ENCODE results near the gene OPHN1. TPM values are rescaled to one million over a fixed set of nuclear protein-coding genes. Genes with fewer than 3 reads are reported as not detected.

OPHN1 gene
- total and polyA plus RNA-seq, 7 donors, result 0.47 to 3.7 (median 2.4) TPM

DNA sequence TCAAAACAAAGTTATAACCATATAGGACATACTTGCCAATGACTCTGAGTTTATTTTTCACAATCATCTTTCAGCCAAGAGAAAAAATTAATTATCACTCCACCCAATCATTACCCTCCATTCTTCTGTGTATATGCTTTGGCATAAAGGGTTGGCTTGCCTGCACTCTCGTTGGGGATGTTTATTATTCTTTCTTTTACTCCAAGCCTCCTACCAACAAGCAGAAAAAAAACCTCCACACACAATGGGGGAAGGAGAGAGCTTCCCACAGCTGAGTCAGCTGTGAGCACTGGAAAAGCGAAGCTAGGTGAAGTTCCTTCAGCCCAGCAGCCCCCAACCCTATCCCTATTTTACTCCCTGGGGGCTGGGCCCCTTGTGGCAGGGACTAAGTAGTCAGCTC, 1.5 kb downstream of the OPHN1 start:
- H3K27me3 ChIP-seq (ENCODE audit: insufficient read depth in 3 of 3, low read length in 2 of 3), result peaks cover 0 to 17% (median 0%) of the 10 kb centered on the region in 3 donors
- H3K27ac ChIP-seq, result no peak overlapping the region
- H3K4me3 ChIP-seq, result peak overlapping the region; percentile 70
- 47 to 66% (median 54%) methylated on average over 2 of the region's 2 CpGs for WGBS, 3 donors
- H3K9me3 ChIP-seq, result no peaks in the 10 kb centered on the region
- H3K36me3 ChIP-seq (ENCODE audit: insufficient read depth in 1 of 2, low read depth in 1 of 2), result no peaks in the 10 kb centered on the region
- DNase-seq, result no peak
- no peak for ATAC-seq
- TF ChIP-seq CTCF (IDR thresholded peaks at IDR 0.05), result no peak
- peaks cover 7% of the 10 kb centered on the region for H3K4me1 ChIP-seq
- intact Hi-C loops (cut with DNase I), result no loop called here

- Histone ChIP-seq H3K4me1 (peaks cover 10% of the 10 kb centered on the region), H3K36me3 (ENCODE audit: insufficient read depth in 1 of 2, low read depth in 1 of 2) (no peaks in the 10 kb centered on the region), H3K4me3 (no peak overlapping the region), H3K27ac (no peak overlapping the region), H3K27me3 (ENCODE audit: insufficient read depth in 3 of 3, low read length in 2 of 3) (peaks cover 0 to 11% (median 0%) of the 10 kb centered on the region in 3 donors), H3K9me3 (no peaks in the 10 kb centered on the region)
- ATAC-seq, result no peak
- WGBS, 3 donors, result 62 to 85% (median 73%) methylated on average over 8 to 10 of the region's 10 CpGs
- DNase-seq, result no peak
- TF ChIP-seq CTCF (IDR thresholded peaks at IDR 0.05), result no peak
- intact Hi-C loops (cut with DNase I), result no loop called here
Measured at GRCh38 chrX:68429216-68429615, 4.1 kb downstream of the OPHN1 start.

- no peak for ATAC-seq
- no peak for DNase-seq
- no peak overlapping the region for H3K27ac ChIP-seq
- no peaks in the 10 kb centered on the region for H3K36me3 ChIP-seq (ENCODE audit: insufficient read depth in 1 of 2, low read depth in 1 of 2)
- H3K4me1 ChIP-seq, result peaks cover 10% of the 10 kb centered on the region
- H3K27me3 ChIP-seq (ENCODE audit: insufficient read depth in 3 of 3, low read length in 2 of 3), result peaks cover 0 to 5% (median 0%) of the 10 kb centered on the region in 3 donors
- WGBS, 3 donors, result 54 to 64% (median 60%) methylated on average over 3 of the region's 3 CpGs
- intact Hi-C loops (cut with DNase I), result no loop called here
- no peak overlapping the region for H3K4me3 ChIP-seq
- TF ChIP-seq CTCF (IDR thresholded peaks at IDR 0.05), result no peak
- no peaks in the 10 kb centered on the region for H3K9me3 ChIP-seq
Measured at GRCh38 chrX:68428431-68428830, 4.9 kb downstream of the OPHN1 start.

DNA sequence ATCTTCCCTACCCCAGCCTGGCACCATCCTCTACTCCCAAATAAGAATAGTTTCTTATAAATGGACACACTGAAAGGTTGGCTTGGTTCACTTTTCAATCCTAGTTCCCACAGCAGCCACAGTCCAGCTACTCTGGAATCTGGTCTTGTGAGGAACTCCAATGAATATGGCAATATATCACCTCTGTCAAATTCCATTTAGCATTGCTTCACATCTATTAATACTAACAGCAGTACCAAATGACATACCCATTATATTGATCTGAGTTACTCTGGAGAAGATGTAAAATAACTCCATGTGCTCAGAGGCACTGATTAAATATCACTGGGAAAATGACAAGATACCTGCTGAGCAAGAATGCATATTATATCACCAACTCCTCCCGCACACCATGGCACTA, 8.6 kb downstream of the OPHN1 start:
- H3K36me3 ChIP-seq (ENCODE audit: insufficient read depth in 1 of 2, low read depth in 1 of 2), result no peaks in the 10 kb centered on the region
- no peak overlapping the region for H3K27ac ChIP-seq
- no peaks in the 10 kb centered on the region for H3K9me3 ChIP-seq
- ATAC-seq, result no peak
- H3K4me3 ChIP-seq, result no peak overlapping the region
- 64 to 94% (median 76%) methylated on average over 1 of the region's 1 CpG for WGBS, 3 donors
- no peak for TF ChIP-seq CTCF (IDR thresholded peaks at IDR 0.05)
- no peak for DNase-seq
- H3K4me1 ChIP-seq, result peaks cover 6% of the 10 kb centered on the region
- intact Hi-C loops (cut with DNase I), result no loop called here
- H3K27me3 ChIP-seq (ENCODE audit: insufficient read depth in 3 of 3, low read length in 2 of 3), result no peaks in the 10 kb centered on the region

DNA sequence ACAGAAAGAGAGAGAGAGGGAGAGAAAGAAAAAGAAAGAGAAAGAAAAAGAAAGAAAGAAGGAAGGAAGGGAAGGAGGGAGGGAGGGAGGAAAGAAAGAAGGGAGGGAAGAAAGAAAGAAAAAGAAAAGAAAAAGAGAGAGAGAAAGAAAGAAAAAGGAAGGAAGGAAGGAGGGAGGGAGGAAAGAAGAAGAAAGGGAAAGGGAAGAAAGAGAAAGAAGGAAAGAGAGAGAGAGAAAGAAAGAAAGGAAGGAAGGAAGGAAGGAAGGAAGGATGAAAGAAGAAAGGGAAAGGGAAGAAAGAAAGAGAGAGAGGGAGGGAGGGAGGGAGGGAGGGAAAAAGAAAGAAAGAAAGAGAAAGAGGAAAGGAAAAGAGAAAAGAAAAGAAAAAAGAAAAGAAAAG, 10.8 kb downstream of the OPHN1 start:
- no peak for DNase-seq
- Histone ChIP-seq H3K4me1 (peaks cover 6% of the 10 kb centered on the region), H3K27ac (no peak overlapping the region), H3K36me3 (ENCODE audit: insufficient read depth in 1 of 2, low read depth in 1 of 2) (no peaks in the 10 kb centered on the region), H3K27me3 (ENCODE audit: insufficient read depth in 3 of 3, low read length in 2 of 3) (peaks cover 0 to 6% (median 0%) of the 10 kb centered on the region in 3 donors), H3K4me3 (no peak overlapping the region), H3K9me3 (no peaks in the 10 kb centered on the region)
- ATAC-seq, result no peak
- intact Hi-C loops (cut with DNase I), result no loop called here
- no peak for TF ChIP-seq CTCF (IDR thresholded peaks at IDR 0.05)

Data from psoas muscle (tissue), 8 donors.